T-cell (primary cell): ENCODE results near the gene KIFC1. TPM values are rescaled to one million over a fixed set of nuclear protein-coding genes. Genes with fewer than 3 reads are reported as not detected.
A peak's percentile ranks its signal among the peaks of the same experiment; 100 is the strongest.

ENCODE experiments used
- ATAC-seq, 4 experiments: fragments of 200-7000 bp in 3 of 4; fragments of 150-1000 bp in 1 of 4; cut with Tn5 transposase; replicated peaks in 1 of 4; 1 replicate in 3 of 4; 2 replicates in 1 of 4; pipeline ENCODE4 v1.10.0; 2021; ENCODE audit warnings: moderate library complexity in 3 of 4, mild to moderate bottlenecking in 2 of 4, moderate number of reproducible peaks in 1 of 4
- CTCF ChIA-PET, 2 donors: fragments of 300-600 bp; sonication (Branson Sonifier 250); formaldehyde crosslinking; loops; one replicate each; lab custom pipeline; 2022; ENCODE audit warnings: antibody characterized with exemption in 2 of 2; lab: Charles Lee
- POLR2A ChIA-PET, 2 donors: fragments of 300-600 bp; sonication (Branson Sonifier 250); formaldehyde crosslinking; loops; one replicate each; lab custom pipeline; 2022; ENCODE audit warnings: antibody characterized with exemption in 2 of 2; lab: Charles Lee
- DNase-seq, 35 experiments: peaks; one replicate each; pipeline versions ENCODE4 v3.0.0 to v3.0.0-alpha.2; 2013 to 2023
- H3K27ac ChIP-seq: one replicate; pipeline ENCODE4 v1.5.1; 2013; ENCODE audit warnings: low read length
- H3K27me3 ChIP-seq, 2 experiments: replicated peaks in 1 of 2; 1 replicate in 1 of 2; 2 replicates in 1 of 2; pipeline versions ENCODE4 v1.6.1 to v1.7.0; 2013; ENCODE audit warnings: low read length in 1 of 2, mixed read lengths in 1 of 2; ENCODE audit not compliant: control insufficient read depth in 2 of 2, insufficient read depth in 2 of 2; ENCODE audit errors: extremely low read depth in 1 of 2
- H3K36me3 ChIP-seq, 2 donors: 1 replicate in 1 of 2; 2 replicates in 1 of 2; pipeline versions ENCODE4 v1.6.1 to v1.7.0; 2013; ENCODE audit warnings: low read length in 1 of 2; ENCODE audit not compliant: control insufficient read depth in 2 of 2, insufficient read depth in 1 of 2; ENCODE audit errors: extremely low read depth in 1 of 2
- H3K4me1 ChIP-seq, 2 experiments: 1 replicate in 1 of 2; 2 replicates in 1 of 2; pipeline versions ENCODE4 v1.6.1 to v1.7.0; 2013; ENCODE audit warnings: low read length in 2 of 2, mixed read lengths in 1 of 2; ENCODE audit not compliant: insufficient read depth in 2 of 2, control insufficient read depth in 1 of 2; ENCODE audit errors: extremely low read depth in 1 of 2
- H3K4me3 ChIP-seq, 2 donors: 1 replicate in 1 of 2; 2 replicates in 1 of 2; pipeline versions ENCODE4 v1.5.1 to v1.7.0; 2013; ENCODE audit warnings: mild to moderate bottlenecking in 2 of 2, low read length in 1 of 2, moderate library complexity in 1 of 2; ENCODE audit not compliant: control insufficient read depth in 1 of 2; ENCODE audit errors: extremely low read depth in 1 of 2
- H3K9me3 ChIP-seq: 2 replicates; pipeline ENCODE4 v1.7.0; 2013
- H3K27ac Mint-ChIP-seq, 2 donors: one replicate each; pipeline ENCODE4 v1.8.0; 2020 to 2021; ENCODE audit warnings: mild to moderate bottlenecking in 2 of 2, mixed read lengths in 2 of 2
- H3K27me3 Mint-ChIP-seq, 2 donors: one replicate each; pipeline ENCODE4 v1.8.0; 2021 to 2022; ENCODE audit warnings: mixed read lengths in 2 of 2
- H3K36me3 Mint-ChIP-seq: one replicate; pipeline ENCODE4 v1.8.0; 2021; ENCODE audit warnings: mixed read lengths
- H3K4me1 Mint-ChIP-seq, 3 donors: one replicate each; pipeline ENCODE4 v1.8.0; 2020 to 2022; ENCODE audit warnings: mixed read lengths in 3 of 3, mild to moderate bottlenecking in 1 of 3
- H3K4me3 Mint-ChIP-seq, 3 donors: one replicate each; pipeline ENCODE4 v1.8.0; 2020 to 2022; ENCODE audit warnings: mild to moderate bottlenecking in 3 of 3, mixed read lengths in 3 of 3, moderate library complexity in 3 of 3
- H3K9me3 Mint-ChIP-seq, 3 donors: one replicate each; pipeline ENCODE4 v1.8.0; 2020 to 2022; ENCODE audit warnings: mixed read lengths in 3 of 3
- WGBS: methylation state at CpG from one replicate; pipeline ENCODE4 v1.1.5; 2013; ENCODE audit warnings: missing lambda C conversion rate; ENCODE audit not compliant: insufficient coverage; 5-methylcytosine and 5-hydroxymethylcytosine counted together
- total RNA-seq, 35 experiments: library from RNA in 6 of 35; stranded (reverse) in 6 of 35; fragments of 120-200 nt in 1 of 35; gene quantifications; one replicate each; pipeline versions ENCODE4 v1.2.1 to v1.2.4 and lab custom pipeline; 2013 to 2026

Gene KIFC1
- total RNA-seq, 5 donors from 2014 or later (not counting 1 experiment from before 2014, with no cell fraction given): 1.1 to 2.9 (median 1.8) TPM

GRCh38 chr6:33426590-33427511, 35.2 kb downstream of the KIFC1 start:
- POLR2A ChIA-PET: interaction anchor here (0.6 kb wide), 2 partner anchors 36 to 1574 kb away, joined by 3 to 5 read pairs; no protein-coding TSS in a partner anchor
- Histone ChIP-seq H3K4me1 (peaks cover 39 to 69% of the 10 kb centered on the region in 2 experiments), H3K4me3 (peak overlapping the region; percentile 65 to 67), H3K9me3 (no peaks in the 10 kb centered on the region), H3K36me3 (no peaks in the 10 kb centered on the region), H3K27me3 (no peaks in the 10 kb centered on the region), H3K27ac (peak overlapping the region; percentile 87)
- H3K4me1 Mint-ChIP-seq: peaks cover 66 to 79% (median 78%) of the 10 kb centered on the region in 3 donors
- CTCF ChIA-PET: interaction anchor here (0.6 to 1.5 kb wide), 6 partner anchors 11 to 438 kb away, joined by 3 to 8 read pairs (median 4); partner anchors contain the start of gene ZBTB9 (in 1 of the 2)
- H3K4me3 Mint-ChIP-seq: peak overlapping the region; percentile 85 to 97 (median 86)
- no peaks in the 10 kb centered on the region for H3K27me3 Mint-ChIP-seq
- H3K9me3 Mint-ChIP-seq: no peaks in the 10 kb centered on the region
- H3K36me3 Mint-ChIP-seq: no peaks in the 10 kb centered on the region
- DNase-seq (peak in 7 of 35 experiments; percentile 12 to 74 (median 30)), ATAC-seq (peak in 1 of 4 experiments; percentile 19)
- peak overlapping the region; percentile 95 to 96 for H3K27ac Mint-ChIP-seq
- WGBS: 0% methylated on average over 5 of the region's 12 CpGs

- POLR2A ChIA-PET: no interaction called here
Observed at GRCh38 chr6:33427585-33428223, 36.1 kb downstream of the KIFC1 start.

GRCh38 chr6:33428224-33428965, 36.8 kb downstream of the KIFC1 start:
- ChIA-PET POLR2A (no interaction called here), CTCF (interaction anchor here (0.6 to 3.1 kb wide), 4 partner anchors 10 to 99 kb away, joined by 3 to 12 read pairs (median 5); partner anchors contain the start of gene CUTA (in 1 of the 2))
- H3K27ac Mint-ChIP-seq: peak overlapping the region; percentile 90 to 95
- Histone ChIP-seq H3K4me1 (peaks cover 47 to 84% of the 10 kb centered on the region in 2 experiments), H3K9me3 (no peaks in the 10 kb centered on the region), H3K36me3 (peaks cover 0 to 10% of the 10 kb centered on the region in 2 donors), H3K4me3 (peak overlapping the region; percentile 68 to 71), H3K27ac (peak overlapping the region; percentile 88), H3K27me3 (no peaks in the 10 kb centered on the region)
- H3K4me1 Mint-ChIP-seq: peaks cover 78 to 87% (median 86%) of the 10 kb centered on the region in 3 donors
- H3K4me3 Mint-ChIP-seq: peak overlapping the region; percentile 85 to 97 (median 87)
- peaks cover 6% of the 10 kb centered on the region for H3K36me3 Mint-ChIP-seq
- WGBS: 7% methylated on average over 23 of the region's 33 CpGs
- DNase-seq (peak in 8 of 35 experiments; percentile 7 to 60 (median 30)), ATAC-seq (peak in 2 of 4 experiments; percentile 4 to 6)
- H3K27me3 Mint-ChIP-seq: no peaks in the 10 kb centered on the region
- no peaks in the 10 kb centered on the region for H3K9me3 Mint-ChIP-seq

More at GRCh38 chr6:33427585-33428223, 36.1 kb downstream of the KIFC1 start:
- peak overlapping the region; percentile 86 to 97 (median 87) for H3K4me3 Mint-ChIP-seq
- Histone ChIP-seq H3K4me3 (peak overlapping the region; percentile 67 to 68), H3K4me1 (peaks cover 44 to 77% of the 10 kb centered on the region in 2 experiments), H3K27ac (peak overlapping the region; percentile 88), H3K27me3 (no peaks in the 10 kb centered on the region), H3K36me3 (peaks cover 0 to 4% of the 10 kb centered on the region in 2 donors), H3K9me3 (no peaks in the 10 kb centered on the region)
- H3K36me3 Mint-ChIP-seq: peaks cover 2% of the 10 kb centered on the region
- no peaks in the 10 kb centered on the region for H3K27me3 Mint-ChIP-seq
- H3K4me1 Mint-ChIP-seq: peaks cover 72 to 87% (median 84%) of the 10 kb centered on the region in 3 donors
- DNase-seq: peak in 28 of 35 experiments; percentile 22 to 78 (median 48)
- ATAC-seq: peak; percentile 8 to 16 (median 10)
- CTCF ChIA-PET: interaction anchor here in 1 of 2 donors (3.1 kb wide), 1 partner anchor 10 kb away, joined by 12 read pairs; the partner anchor contains the start of gene CUTA
- H3K9me3 Mint-ChIP-seq: no peaks in the 10 kb centered on the region
- 0% methylated on average over 17 of the region's 79 CpGs for WGBS
- peak overlapping the region; percentile 84 to 96 for H3K27ac Mint-ChIP-seq

DNA sequence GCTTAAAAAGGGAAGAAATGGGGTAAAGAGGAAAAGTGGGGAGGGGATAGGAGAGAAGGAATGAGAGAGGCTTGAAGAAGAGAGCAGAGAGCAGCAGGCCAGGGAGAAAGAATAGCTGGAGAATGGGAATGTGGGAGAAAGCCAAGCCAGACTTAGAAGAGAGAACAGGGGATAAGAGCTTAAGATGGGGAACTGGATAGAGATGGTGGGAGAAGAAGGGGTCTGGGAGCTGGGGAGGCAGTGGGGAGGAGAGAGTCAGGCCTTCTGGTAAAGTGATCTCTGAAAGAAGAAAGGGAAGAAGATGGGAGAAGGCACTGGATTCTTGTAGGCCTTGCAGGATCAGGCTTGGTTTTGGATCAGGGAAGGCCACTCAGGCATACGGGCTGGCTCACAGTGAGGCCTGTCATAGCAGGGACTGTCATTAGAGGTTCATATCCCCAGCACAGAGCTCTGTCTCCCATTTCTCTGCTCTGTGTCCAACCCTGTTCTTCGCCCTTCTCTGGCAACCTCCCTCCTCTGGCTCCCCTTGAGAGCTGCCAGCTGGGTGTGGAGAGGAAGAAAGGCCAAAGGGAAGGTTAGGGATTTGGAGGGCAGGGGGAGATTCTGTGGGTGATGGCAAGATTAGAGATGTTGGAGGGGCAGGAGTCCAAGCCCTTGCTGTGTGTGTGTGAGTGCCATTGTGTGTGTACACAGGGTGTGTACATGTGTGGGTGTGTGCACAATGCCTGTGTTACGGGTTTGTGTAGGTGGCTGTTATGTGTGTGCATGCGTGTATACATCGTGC, 37.5 kb downstream of the KIFC1 start:
- H3K4me3 Mint-ChIP-seq: peak overlapping the region; percentile 85 to 97 (median 87)
- no peaks in the 10 kb centered on the region for H3K9me3 Mint-ChIP-seq
- peaks cover 76 to 88% (median 86%) of the 10 kb centered on the region in 3 donors for H3K4me1 Mint-ChIP-seq
- CTCF ChIA-PET: interaction anchor here (0.6 to 3.1 kb wide), 7 partner anchors 11 to 197 kb away, joined by 3 to 18 read pairs (median 4); partner anchors contain the start of genes CUTA (in 1 of the 2) and ZBTB9 (in 1 of the 2)
- WGBS: 37% methylated on average over 3 of the region's 5 CpGs
- Histone ChIP-seq H3K4me3 (peak overlapping the region; percentile 68 to 71), H3K36me3 (peaks cover 0 to 10% of the 10 kb centered on the region in 2 donors), H3K27me3 (no peaks in the 10 kb centered on the region), H3K4me1 (peaks cover 47 to 84% of the 10 kb centered on the region in 2 experiments), H3K27ac (peak overlapping the region; percentile 88), H3K9me3 (no peaks in the 10 kb centered on the region)
- no peaks in the 10 kb centered on the region for H3K27me3 Mint-ChIP-seq
- DNase-seq (peak in 1 of 35 experiments; percentile 27), ATAC-seq (no peak)
- POLR2A ChIA-PET: no interaction called here
- peaks cover 6% of the 10 kb centered on the region for H3K36me3 Mint-ChIP-seq
- peak overlapping the region; percentile 90 to 95 for H3K27ac Mint-ChIP-seq

GRCh38 chr6:33429750-33430052, 38.1 kb downstream of the KIFC1 start:
- WGBS: no CpG with 5 or more reads among the region's 2 CpGs
- Histone ChIP-seq H3K36me3 (peaks cover 0 to 10% of the 10 kb centered on the region in 2 donors), H3K27ac (peak overlapping the region; percentile 88), H3K27me3 (no peaks in the 10 kb centered on the region), H3K4me1 (peaks cover 47 to 79% of the 10 kb centered on the region in 2 experiments), H3K9me3 (no peaks in the 10 kb centered on the region), H3K4me3 (peak overlapping the region; percentile 16 to 71)
- DNase-seq (peak in 12 of 35 experiments; percentile 12 to 59 (median 37)), ATAC-seq (peak in 2 of 4 experiments; percentile 9 to 10)
- ChIA-PET CTCF (interaction anchor here in 1 of 2 donors (0.6 to 3.1 kb wide), 4 partner anchors 12 to 198 kb away, joined by 3 to 18 read pairs (median 8); partner anchors contain the start of genes CUTA and ZBTB9), POLR2A (no interaction called here)
- Mint-ChIP-seq H3K4me3 (peak overlapping the region; percentile 85 to 97 (median 87)), H3K36me3 (peaks cover 6% of the 10 kb centered on the region), H3K4me1 (peaks cover 72 to 84% (median 83%) of the 10 kb centered on the region in 3 donors), H3K9me3 (no peaks in the 10 kb centered on the region), H3K27ac (peak overlapping the region; percentile 90 to 95), H3K27me3 (no peaks in the 10 kb centered on the region)
